Tibial nerve (tissue), 4 donors: ENCODE data around the gene KIAA1614. TPM values are rescaled to one million over a fixed set of nuclear protein-coding genes. Genes with fewer than 3 reads are reported as not detected.
"Not testable (repeated sequence)": the region's sequence is repeated elsewhere in the genome, so short reads cannot be mapped to it uniquely, and the experiment has no call there.

Experiments
- DNase-seq, 2 donors: peaks; one replicate each; pipeline ENCODE4 v3.0.0-alpha.2; 2019; ENCODE audit warnings: low spot score in 2 of 2
- H3K27ac ChIP-seq, 4 donors: fragments of 200-600 bp; sonication (generic) in 3 of 4; one replicate each; pipeline ENCODE4 v1.5.1; 2017 to 2019; ENCODE audit warnings: mild to moderate bottlenecking in 1 of 4
- H3K27me3 ChIP-seq, 2 donors: fragments of 200-600 bp; sonication (generic) in 1 of 2; one replicate each; pipeline versions ENCODE4 v1.5.1 to v1.6.0; 2017 to 2019
- H3K36me3 ChIP-seq, 3 donors: fragments of 200-600 bp; sonication (generic); one replicate each; pipeline ENCODE4 v1.5.1; 2018 to 2019
- H3K4me1 ChIP-seq, 4 donors: fragments of 200-600 bp; sonication (generic) in 3 of 4; one replicate each; pipeline ENCODE4 v1.5.1; 2017 to 2019
- H3K4me3 ChIP-seq, 4 donors: fragments of 200-600 bp; sonication (generic) in 3 of 4; one replicate each; pipeline ENCODE4 v1.5.1; 2017 to 2019; ENCODE audit warnings: mild to moderate bottlenecking in 1 of 4, moderate library complexity in 1 of 4
- H3K9me3 ChIP-seq, 4 donors: fragments of 200-600 bp; sonication (generic) in 3 of 4; one replicate each; pipeline ENCODE4 v1.5.1; 2017 to 2019
- EP300 ChIP-seq, 2 donors: sonication (generic); formaldehyde crosslinking; IDR thresholded peaks; one replicate each; pipeline ENCODE4 v1.6.1; 2017; ENCODE audit warnings: antibody characterized with exemption in 2 of 2, mild to moderate bottlenecking in 1 of 2
- POLR2A ChIP-seq, 2 donors: fragments of 450-650 bp; IDR thresholded peaks; one replicate each; pipeline ENCODE4 v1.6.1; 2017; ENCODE audit warnings: antibody characterized with exemption in 2 of 2, mild to moderate bottlenecking in 2 of 2, moderate library complexity in 2 of 2
- WGBS, 2 donors: methylation state at CpG; one replicate each; pipeline ENCODE4 v1.1.5; 2018; 5-methylcytosine and 5-hydroxymethylcytosine counted together
- total RNA-seq, 4 donors: library from RNA; depleted of rRNA; stranded (reverse); fragments of >200 nt; gene quantifications; one replicate each; pipeline ENCODE4 v1.1.0, GENCODE V29; 2016
- TF ChIP-seq, protein P1 (sequence below), 5 experiments: fragments of 200-600 bp in 3 of 5; fragments of 450-650 bp in 2 of 5; sonication (generic) in 3 of 5; IDR thresholded peaks; one replicate each; pipeline ENCODE4 v1.5.1; 2016 to 2019; ENCODE audit warnings: antibody characterized with exemption in 5 of 5, mild to moderate bottlenecking in 3 of 5, moderate library complexity in 2 of 5

Gene KIAA1614
- total RNA-seq, 4 donors from 2014 or later, result 14.9 to 22.6 (median 19.1) TPM

DNA sequence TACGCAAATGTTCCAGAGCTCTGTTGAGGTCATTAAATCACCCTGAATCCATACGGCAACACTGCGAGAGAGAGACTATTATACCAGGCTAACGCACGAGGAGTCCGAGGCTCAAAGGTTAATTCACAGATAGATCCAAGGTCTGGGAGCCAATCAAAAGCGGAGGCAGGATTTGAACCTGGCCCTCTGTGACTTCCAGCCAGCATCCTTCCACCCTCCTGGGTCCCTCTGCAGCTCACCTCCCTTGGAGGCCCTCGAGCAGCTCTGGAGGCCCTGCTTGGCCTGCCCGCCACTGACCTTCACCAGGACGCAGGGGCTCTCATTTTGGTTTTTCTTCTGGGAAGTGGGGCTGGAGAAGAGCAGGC, 42.1 kb downstream of the KIAA1614 start:
- 53 to 63% methylated on average over 10 of the region's 10 CpGs for WGBS, 2 donors
- peak overlapping the region; percentile 63 to 87 (median 75) for H3K27ac ChIP-seq
- peaks cover 0 to 26% (median 0%) of the 10 kb centered on the region in 3 donors for H3K36me3 ChIP-seq
- DNase-seq, result no peak
- no peaks in the 10 kb centered on the region for H3K9me3 ChIP-seq
- no peaks in the 10 kb centered on the region for H3K27me3 ChIP-seq
- TF ChIP-seq EP300 (IDR thresholded peaks at IDR 0.05) (no peak), POLR2A (IDR thresholded peaks at IDR 0.05) (no peak)
- TF ChIP-seq, protein P1, sequence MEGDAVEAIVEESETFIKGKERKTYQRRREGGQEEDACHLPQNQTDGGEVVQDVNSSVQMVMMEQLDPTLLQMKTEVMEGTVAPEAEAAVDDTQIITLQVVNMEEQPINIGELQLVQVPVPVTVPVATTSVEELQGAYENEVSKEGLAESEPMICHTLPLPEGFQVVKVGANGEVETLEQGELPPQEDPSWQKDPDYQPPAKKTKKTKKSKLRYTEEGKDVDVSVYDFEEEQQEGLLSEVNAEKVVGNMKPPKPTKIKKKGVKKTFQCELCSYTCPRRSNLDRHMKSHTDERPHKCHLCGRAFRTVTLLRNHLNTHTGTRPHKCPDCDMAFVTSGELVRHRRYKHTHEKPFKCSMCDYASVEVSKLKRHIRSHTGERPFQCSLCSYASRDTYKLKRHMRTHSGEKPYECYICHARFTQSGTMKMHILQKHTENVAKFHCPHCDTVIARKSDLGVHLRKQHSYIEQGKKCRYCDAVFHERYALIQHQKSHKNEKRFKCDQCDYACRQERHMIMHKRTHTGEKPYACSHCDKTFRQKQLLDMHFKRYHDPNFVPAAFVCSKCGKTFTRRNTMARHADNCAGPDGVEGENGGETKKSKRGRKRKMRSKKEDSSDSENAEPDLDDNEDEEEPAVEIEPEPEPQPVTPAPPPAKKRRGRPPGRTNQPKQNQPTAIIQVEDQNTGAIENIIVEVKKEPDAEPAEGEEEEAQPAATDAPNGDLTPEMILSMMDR (IDR thresholded peaks at IDR 0.05), result no peak
- peaks cover 0 to 54% (median 16%) of the 10 kb centered on the region in 4 donors for H3K4me1 ChIP-seq
- H3K4me3 ChIP-seq, result peak overlapping the region in 3 of 4 donors; percentile 40 to 74 (median 41)

DNA sequence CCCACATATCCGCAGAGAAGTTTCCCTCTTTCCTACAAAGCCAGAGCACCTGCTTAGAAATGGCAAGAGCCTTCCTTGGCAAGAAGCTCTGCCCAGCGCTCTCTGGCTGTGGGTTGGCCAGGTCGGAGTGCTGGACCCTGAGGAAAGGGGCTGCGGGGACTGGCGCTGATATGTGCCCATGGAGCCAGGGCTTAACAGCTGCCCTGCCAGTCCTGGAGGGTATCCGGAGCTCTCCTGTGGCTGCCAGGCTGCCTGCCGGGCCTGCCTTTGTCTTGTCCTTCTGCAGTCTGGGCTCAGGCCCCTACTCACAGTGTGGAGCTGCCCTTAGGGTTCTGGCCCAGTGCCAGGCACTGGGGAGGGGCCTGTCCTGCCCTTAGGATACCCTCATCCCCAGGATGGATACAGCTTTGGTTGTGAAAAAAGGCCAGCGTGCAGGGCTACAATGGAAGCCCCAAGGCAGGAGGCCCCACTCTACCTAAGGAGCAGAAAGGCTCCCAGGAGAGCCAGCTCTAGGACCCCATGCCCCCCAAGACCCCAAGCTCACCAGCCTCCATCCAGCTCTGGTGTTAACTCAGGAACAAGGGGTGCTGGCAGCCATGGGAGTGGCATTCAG, 43.4 kb downstream of the KIAA1614 start:
- no peak for TF ChIP-seq EP300 (IDR thresholded peaks at IDR 0.05)
- TF ChIP-seq POLR2A (IDR thresholded peaks at IDR 0.05), result no peak
- TF ChIP-seq, protein P1 (IDR thresholded peaks at IDR 0.05), result no peak
- Histone ChIP-seq H3K9me3 (no peaks in the 10 kb centered on the region), H3K27ac (peak overlapping the region in 1 of 4 donors; percentile 87), H3K4me3 (no peak overlapping the region), H3K4me1 (peaks cover 0 to 62% (median 16%) of the 10 kb centered on the region in 4 donors), H3K27me3 (no peaks in the 10 kb centered on the region), H3K36me3 (peaks cover 0 to 21% (median 0%) of the 10 kb centered on the region in 3 donors)
- WGBS, 2 donors, result 82 to 84% methylated on average over 5 to 8 of the region's 8 CpGs
- DNase-seq, result no peak

- H3K27ac ChIP-seq, DNase-seq, H3K27me3 ChIP-seq, H3K9me3 ChIP-seq, H3K4me3 ChIP-seq: not testable (repeated sequence)
- peaks cover 0 to 54% (median 9%) of the 10 kb centered on the region in 4 donors for H3K4me1 ChIP-seq
- WGBS, 2 donors, result 94 to 95% methylated on average over 4 to 5 of the region's 5 CpGs
- H3K36me3 ChIP-seq, result peaks cover 0 to 16% (median 0%) of the 10 kb centered on the region in 3 donors
These were observed 46.9 kb downstream of the KIAA1614 start for GRCh38 chr1:180959620-180960019.

- DNase-seq, result no peak
- TF ChIP-seq, protein P1 (IDR thresholded peaks at IDR 0.05), result no peak
- no peak for TF ChIP-seq EP300 (IDR thresholded peaks at IDR 0.05)
- TF ChIP-seq POLR2A (IDR thresholded peaks at IDR 0.05), result no peak
- Histone ChIP-seq H3K4me3 (no peak overlapping the region), H3K27me3 (no peaks in the 10 kb centered on the region), H3K27ac (peak overlapping the region in 3 of 4 donors; percentile 27 to 76 (median 47)), H3K36me3 (peaks cover 0 to 16% (median 0%) of the 10 kb centered on the region in 3 donors), H3K4me1 (peaks cover 0 to 35% (median 7%) of the 10 kb centered on the region in 4 donors), H3K9me3 (no peaks in the 10 kb centered on the region)
- WGBS, 2 donors, result 44 to 51% methylated on average over 4 of the region's 4 CpGs
These were observed 48.9 kb downstream of the KIAA1614 start for GRCh38 chr1:180961622-180962021.

DNA sequence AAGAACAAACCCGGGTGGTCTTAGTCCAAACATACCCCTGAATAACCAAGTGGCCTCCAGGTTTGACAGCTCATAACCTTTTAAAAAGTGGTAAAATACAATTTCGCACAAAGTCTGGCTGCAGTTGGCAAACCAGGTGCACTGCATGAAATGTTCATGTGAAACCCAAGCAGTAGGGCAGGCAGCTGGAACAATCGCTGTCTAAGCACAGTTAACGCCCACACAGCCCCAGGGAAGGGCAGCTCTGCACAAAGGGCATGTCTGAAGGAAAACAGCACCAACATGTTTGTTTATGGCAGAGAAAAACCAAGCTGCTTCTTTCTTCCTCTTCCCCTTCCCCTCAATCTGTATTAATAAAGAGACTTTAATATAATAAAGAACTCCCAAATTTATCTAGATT, 49.5 kb downstream of the KIAA1614 start:
- H3K4me1 ChIP-seq, result peaks cover 0 to 35% (median 7%) of the 10 kb centered on the region in 4 donors
- H3K27me3 ChIP-seq, result no peaks in the 10 kb centered on the region
- peak overlapping the region in 3 of 4 donors; percentile 27 to 76 (median 47) for H3K27ac ChIP-seq
- WGBS, 2 donors, result 25 to 43% methylated on average over 4 of the region's 4 CpGs
- H3K9me3 ChIP-seq, result no peaks in the 10 kb centered on the region
- TF ChIP-seq EP300 (IDR thresholded peaks at IDR 0.05), result peak in 1 of 2 donors; percentile 52
- TF ChIP-seq, protein P1 (IDR thresholded peaks at IDR 0.05), result no peak
- DNase-seq, result no peak
- H3K4me3 ChIP-seq, result no peak overlapping the region
- H3K36me3 ChIP-seq, result peaks cover 0 to 16% (median 0%) of the 10 kb centered on the region in 3 donors
